K562 (cell line): Measurements from ENCODE around the gene CNOT6L. TPM values are rescaled to one million over a fixed set of nuclear protein-coding genes. Genes with fewer than 3 reads are reported as not detected.

Experiments
- ATAC-seq: fragments of 200-7000 bp; cut with Tn5 transposase; 3 replicates; pipeline ENCODE4 v1.9.1; 2020; ENCODE audit warnings: moderate library complexity
- BruUV-seq: library from RNA; stranded (reverse); fragments of 400-500 nt; replicated peaks from 2 replicates; lab custom pipeline; 2021; lab: Mats Ljungman, UMichigan
- CTCF ChIA-PET: fragments of 300-600 bp; formaldehyde crosslinking; extraction: SDS; loops from one replicate; lab custom pipeline; 2021; ENCODE audit warnings: low intra/inter-chr PET ratio; lab: Yijun Ruan, JAX
- POLR2A ChIA-PET: fragments of 300-600, 350-650 bp; sonication (Branson Sonifier 250); formaldehyde crosslinking; extraction: SDS; loops from one replicate; lab custom pipeline; 2021; ENCODE audit warnings: antibody characterized with exemption, inconsistent platforms; lab: Yijun Ruan, JAX
- DNase-seq, 4 experiments: peaks; one replicate each; pipeline versions ENCODE4 v3.0.0 to v3.0.0-alpha.2; 2011 to 2018; ENCODE audit warnings: low spot score in 3 of 4, mixed read lengths in 3 of 4; ENCODE audit errors: extremely low read depth in 1 of 4
- FAIRE-seq: peaks from 2 replicates; lab custom pipeline; 2011; peaks lifted over from hg19 to GRCh38; lab: Jason Lieb, UNC
- H2AFZ ChIP-seq: 2 replicates; pipeline ENCODE4 v1.6.0; 2011; ENCODE audit warnings: low read depth, low read length, control low read depth, inconsistent platforms
- H3K27ac ChIP-seq: fragments of 200-600 bp; 3 replicates; pipeline ENCODE4 v1.8.0; 2011; ENCODE audit warnings: low read depth, mild to moderate bottlenecking, control low read depth, inconsistent platforms, low read length, moderate library complexity, mixed read lengths; ENCODE audit errors: extremely low read depth
- H3K27me3 ChIP-seq, 2 experiments: fragments of 300-600 bp in 1 of 2; 2 replicates in 1 of 2; 3 replicates in 1 of 2; pipeline versions ENCODE4 v1.6.0 to v1.8.0; 2011; ENCODE audit warnings: inconsistent platforms in 2 of 2, low read length in 2 of 2, mild to moderate bottlenecking in 1 of 2, mixed read lengths in 1 of 2, moderate library complexity in 1 of 2; ENCODE audit not compliant: control insufficient read depth in 2 of 2, insufficient read depth in 2 of 2
- H3K36me3 ChIP-seq: fragments of 300-600 bp; 3 replicates; pipeline ENCODE4 v1.8.0; 2011; ENCODE audit warnings: mild to moderate bottlenecking, low read length, inconsistent platforms; ENCODE audit not compliant: control insufficient read depth, insufficient read depth
- H3K4me1 ChIP-seq, 2 experiments: fragments of 200-600 bp in 1 of 2; replicated peaks in 1 of 2; 2 replicates in 1 of 2; 3 replicates in 1 of 2; pipeline versions ENCODE4 v1.5.1 to v1.8.0; 2011; ENCODE audit warnings: inconsistent platforms in 2 of 2, low read length in 2 of 2, mild to moderate bottlenecking in 1 of 2, mixed read lengths in 1 of 2, moderate library complexity in 1 of 2; ENCODE audit not compliant: control insufficient read depth in 2 of 2, insufficient read depth in 2 of 2
- H3K4me2 ChIP-seq: 2 replicates; pipeline ENCODE4 v1.6.1; 2011; ENCODE audit warnings: low read length, control low read depth, inconsistent platforms, mixed read lengths; ENCODE audit not compliant: insufficient read depth
- H3K4me3 ChIP-seq: fragments of 200-600 bp; sonication (generic), shearing (Covaris generic); 2 replicates; pipeline ENCODE4 v1.5.1; 2016; ENCODE audit warnings: control low read depth, inconsistent platforms
- H3K79me2 ChIP-seq: fragments of 200-600 bp; 3 replicates; pipeline ENCODE4 v1.8.0; 2011; ENCODE audit warnings: low read length, inconsistent platforms; ENCODE audit not compliant: control insufficient read depth, insufficient read depth
- H3K9ac ChIP-seq, 2 experiments: 2 replicates each; pipeline versions ENCODE4 v1.6.0 to v1.6.1; 2011; ENCODE audit warnings: low read depth in 2 of 2, low read length in 2 of 2, control low read depth in 1 of 2, inconsistent platforms in 1 of 2, mild to moderate bottlenecking in 1 of 2, mixed read lengths in 1 of 2; ENCODE audit not compliant: insufficient read depth in 1 of 2
- H3K9me1 ChIP-seq: one replicate; pipeline ENCODE4 v1.6.0; 2011; ENCODE audit warnings: inconsistent platforms, mild to moderate bottlenecking, low read length, moderate library complexity; ENCODE audit not compliant: control insufficient read depth, insufficient read depth
- H3K9me3 ChIP-seq: replicated peaks from 2 replicates; pipeline ENCODE4 v1.5.1; 2011; ENCODE audit warnings: low read depth, low read length, inconsistent platforms; ENCODE audit not compliant: control insufficient read depth, insufficient read depth
- H4K20me1 ChIP-seq: replicated peaks from 2 replicates; pipeline ENCODE4 v1.6.1; 2011; ENCODE audit warnings: low read length, inconsistent platforms, mixed read lengths; ENCODE audit not compliant: control insufficient read depth, insufficient read depth
- BCOR ChIP-seq: fragments of 450-650 bp; IDR thresholded peaks from 2 replicates; pipeline ENCODE4 v1.6.1; 2016
- CTBP1 ChIP-seq: fragments of 450-650 bp; IDR thresholded peaks from 2 replicates; pipeline ENCODE4 v1.6.1; 2016; ENCODE audit warnings: borderline replicate concordance
- ETS2 ChIP-seq: IDR thresholded peaks from 2 replicates; pipeline ENCODE4 v1.6.1; 2016; ENCODE audit warnings: borderline replicate concordance, missing genetic modification characterization, mild to moderate bottlenecking, moderate library complexity, missing compliant biosample characterization; ENCODE audit not compliant: poor library complexity, severe bottlenecking
- FOXK2 ChIP-seq, 2 experiments: fragments of 450-650 bp; IDR thresholded peaks in 1 of 2; conservative IDR thresholded peaks in 1 of 2; 2 replicates each; pipeline ENCODE4 v1.6.1; 2016; ENCODE audit warnings: low read depth in 2 of 2, mild to moderate bottlenecking in 1 of 2
- GTF2E2 ChIP-seq: fragments of 200-800 bp; sonication (Bioruptor generic); IDR thresholded peaks from 2 replicates; pipeline ENCODE4 v1.6.1; 2016; ENCODE audit warnings: missing genetic modification characterization, missing compliant biosample characterization
- POLR2A ChIP-seq: fragments of 450-650 bp; conservative IDR thresholded peaks from 2 replicates; pipeline ENCODE4 v1.6.1; 2016
- RAD51 ChIP-seq: fragments of 450-650 bp; IDR thresholded peaks from 2 replicates; pipeline ENCODE4 v1.7.1; 2016; ENCODE audit warnings: low read depth, mild to moderate bottlenecking, borderline replicate concordance
- ZNF121 ChIP-seq: sonication (generic); formaldehyde crosslinking; conservative IDR thresholded peaks from 2 replicates; pipeline ENCODE4 v1.8.0; 2022; ENCODE audit warnings: missing genetic modification reagents
- ZNF764 ChIP-seq: fragments of 250-450 bp; sonication (Bioruptor Pico); IDR thresholded peaks from 2 replicates; pipeline ENCODE4 v1.4.0; 2020; ENCODE audit warnings: low read depth, mild to moderate bottlenecking, moderate library complexity
- WGBS: fragments of 100-300 bp; shearing (Covaris generic); methylation state at CpG from one replicate; pipeline ENCODE4 v1.1.6; 2016; ENCODE audit warnings: low coverage, mixed read lengths; ENCODE audit not compliant: insufficient coverage; ENCODE audit errors: missing lambda C conversion rate; 5-methylcytosine and 5-hydroxymethylcytosine counted together
- in situ Hi-C: fragments of 300-500 bp; cut with MboI; formaldehyde crosslinking; loops from 4 replicates; pipeline ENCODE4 v1.15.0; 2018; ENCODE audit warnings: inconsistent platforms, mixed read lengths
- intact Hi-C: fragments of 100-400 bp; cut with micrococcal nuclease; formaldehyde crosslinking; loops from 2 replicates; pipeline ENCODE4 v1.14.2; 2022
- polyA plus RNA-seq, 8 experiments: library from polyadenylated mRNA; depleted of rRNA in 4 of 8; stranded (reverse) in 5 of 8; unstranded in 3 of 8; fragments of >200 nt; fragmentation: Nextera tagmentation in 2 of 8; fragmentation: Illumina TruSeq in 1 of 8; extraction: Ambion mirVana in 2 of 8; extraction: Trizol in 1 of 8; gene quantifications; 2 replicates each; pipeline versions ENCODE4 v1.2.1 to v1.2.3, GENCODE V29; 2011 to 2014; ENCODE audit warnings: inconsistent platforms in 1 of 8, missing spikeins in 1 of 8
- total RNA-seq, 7 experiments: library from RNA; depleted of rRNA in 6 of 7; stranded (reverse); fragments of >200 nt in 6 of 7; fragmentation: Illumina TruSeq in 2 of 7; extraction: Trizol in 2 of 7; gene quantifications; 2 replicates each; pipeline versions ENCODE4 v1.2.1 to v1.2.3, GENCODE V29; 2011 to 2021; ENCODE audit warnings: low replicate concordance in 1 of 7
- TF ChIP-seq, protein P1 (sequence below): fragments of 450-650 bp; formaldehyde crosslinking; IDR thresholded peaks from 2 replicates; pipeline ENCODE4 v1.4.0; 2022; ENCODE audit warnings: mild to moderate bottlenecking, moderate library complexity
- TF ChIP-seq, protein P2 (sequence below): fragments of 450-650 bp; conservative IDR thresholded peaks from 2 replicates; pipeline ENCODE4 v1.6.1; 2016; ENCODE audit warnings: missing genetic modification characterization, low read depth, mild to moderate bottlenecking, control low read depth, missing compliant biosample characterization

CNOT6L gene
- total and polyA plus RNA-seq, 9 of the 15 experiments (the other 6 are each of a cell fraction or from before 2014, with no cell fraction given): 3.7 to 27.9 (median 6.5) TPM

GRCh38 chr4:77818602-77819403 is at the start of gene CNOT6L (continued):
- TF ChIP-seq GTF2E2 (tag) (no peak), BCOR (0 out of 2 replicates have a peak, but pooled peaks have one; percentile 20), FOXK2 (conservative IDR thresholded peaks at IDR 0.05 in 1 of 2, IDR thresholded peaks at IDR 0.05 in 1 of 2; ENCODE audit: low read depth in 2 of 2) (0 out of 4 replicates have a peak, but pooled peaks of 1 of the 2 experiments have one; percentile 26)
- TF ChIP-seq, protein P1, sequence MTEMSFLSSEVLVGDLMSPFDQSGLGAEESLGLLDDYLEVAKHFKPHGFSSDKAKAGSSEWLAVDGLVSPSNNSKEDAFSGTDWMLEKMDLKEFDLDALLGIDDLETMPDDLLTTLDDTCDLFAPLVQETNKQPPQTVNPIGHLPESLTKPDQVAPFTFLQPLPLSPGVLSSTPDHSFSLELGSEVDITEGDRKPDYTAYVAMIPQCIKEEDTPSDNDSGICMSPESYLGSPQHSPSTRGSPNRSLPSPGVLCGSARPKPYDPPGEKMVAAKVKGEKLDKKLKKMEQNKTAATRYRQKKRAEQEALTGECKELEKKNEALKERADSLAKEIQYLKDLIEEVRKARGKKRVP (CRISPR knock-in tag): no peak
- TF ChIP-seq, protein P2, sequence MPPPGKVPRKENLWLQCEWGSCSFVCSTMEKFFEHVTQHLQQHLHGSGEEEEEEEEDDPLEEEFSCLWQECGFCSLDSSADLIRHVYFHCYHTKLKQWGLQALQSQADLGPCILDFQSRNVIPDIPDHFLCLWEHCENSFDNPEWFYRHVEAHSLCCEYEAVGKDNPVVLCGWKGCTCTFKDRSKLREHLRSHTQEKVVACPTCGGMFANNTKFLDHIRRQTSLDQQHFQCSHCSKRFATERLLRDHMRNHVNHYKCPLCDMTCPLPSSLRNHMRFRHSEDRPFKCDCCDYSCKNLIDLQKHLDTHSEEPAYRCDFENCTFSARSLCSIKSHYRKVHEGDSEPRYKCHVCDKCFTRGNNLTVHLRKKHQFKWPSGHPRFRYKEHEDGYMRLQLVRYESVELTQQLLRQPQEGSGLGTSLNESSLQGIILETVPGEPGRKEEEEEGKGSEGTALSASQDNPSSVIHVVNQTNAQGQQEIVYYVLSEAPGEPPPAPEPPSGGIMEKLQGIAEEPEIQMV (tag): no peak

GRCh38 chr4:77865259-77865658 is 46.1 kb upstream of the CNOT6L start:
- peaks cover 64% of the 10 kb centered on the region for H3K79me2 ChIP-seq
- intact Hi-C loops (no loop called here), in situ Hi-C loops (no loop called here)
- no peaks in the 10 kb centered on the region for H3K27me3 ChIP-seq
- 87% methylated on average over 3 of the region's 3 CpGs for WGBS
- no peak overlapping the region for H3K4me3 ChIP-seq
- FAIRE-seq (no peak), DNase-seq (no peak), ATAC-seq (no peak)
- no peaks in the 10 kb centered on the region for H3K9me3 ChIP-seq
- BruUV-seq: no TSS peak
- no peak overlapping the region; a peak in 1 of 4 replicates for H3K9ac ChIP-seq
- no peak overlapping the region for H2AFZ ChIP-seq
- TF ChIP-seq POLR2A: no peak
- TF ChIP-seq ZNF121 (CRISPR knock-in tag): peak; percentile 83
- no peak for TF ChIP-seq CTBP1
- no peak for TF ChIP-seq RAD51
- TF ChIP-seq ZNF764 (CRISPR knock-in tag): no peak
- TF ChIP-seq ETS2 (tag): no peak
- H3K9me1 ChIP-seq: no peaks in the 10 kb centered on the region
- H3K36me3 ChIP-seq: peaks cover 22% of the 10 kb centered on the region; the same call in 2 of the 3 replicates
- no peak overlapping the region for H3K27ac ChIP-seq
- no peaks in the 10 kb centered on the region for H4K20me1 ChIP-seq
- no peak overlapping the region for H3K4me2 ChIP-seq
- ChIA-PET CTCF (no interaction called here), POLR2A (no interaction called here)
- peaks cover 5 to 9% of the 10 kb centered on the region in 2 experiments; a peak in 4 of 5 replicates for H3K4me1 ChIP-seq
